NCI-H1694 treated with DMSO at 0.1 percent for 48 hours (cell line): ENCODE results near the gene RPLP2.

Experiments used
- DNase-seq: peaks from one replicate; lab custom pipeline; 2025; lab: John Stamatoyannopoulos, UW

Gene RPLP2

DNA sequence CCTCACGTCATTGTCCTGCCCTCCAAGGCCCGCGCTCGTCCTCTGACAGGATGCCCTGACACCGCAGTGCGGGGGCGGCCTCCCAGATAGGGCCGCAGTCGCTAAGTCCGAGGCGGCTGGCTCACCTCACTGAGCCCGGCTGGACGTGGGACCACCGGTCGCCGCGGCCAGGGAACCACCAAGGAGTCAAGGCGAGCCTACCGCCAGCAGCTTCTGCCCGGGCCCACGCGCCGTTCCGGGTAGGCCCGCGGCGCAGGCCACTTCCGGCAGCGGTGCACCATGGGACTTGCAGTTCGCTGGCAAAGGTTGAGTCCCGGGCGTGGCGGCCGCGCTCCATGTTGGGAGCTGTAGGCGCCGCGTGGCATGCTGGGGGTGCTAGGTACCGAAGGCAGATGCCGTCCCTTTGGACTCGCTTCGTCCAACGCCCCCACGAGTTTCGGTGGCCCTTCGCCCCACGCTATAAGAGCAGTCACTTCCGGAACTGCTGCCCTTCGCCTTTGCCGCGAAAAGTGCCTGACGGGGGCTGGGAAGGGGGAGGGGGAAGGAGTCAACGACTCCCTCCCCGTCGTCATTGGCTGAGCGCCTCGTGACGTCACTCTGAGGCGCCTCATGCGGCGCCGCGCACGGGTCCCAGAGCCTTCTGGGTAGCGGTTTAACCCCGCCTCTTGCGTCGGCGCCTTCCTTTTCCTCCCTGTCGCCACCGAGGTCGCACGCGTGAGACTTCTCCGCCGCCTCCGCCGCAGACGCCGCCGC is at the start of gene RPLP2:
RPLP2 (plus strand) TSS at position 681 of the 753 bp plus-strand sequence. CDS start 268 bp downstream, outside the sequence.
- DNase-seq = peak; percentile 87

- no peak for DNase-seq
Observed at GRCh38 chr11:760236-760635, 49.5 kb upstream of the RPLP2 start.

DNA sequence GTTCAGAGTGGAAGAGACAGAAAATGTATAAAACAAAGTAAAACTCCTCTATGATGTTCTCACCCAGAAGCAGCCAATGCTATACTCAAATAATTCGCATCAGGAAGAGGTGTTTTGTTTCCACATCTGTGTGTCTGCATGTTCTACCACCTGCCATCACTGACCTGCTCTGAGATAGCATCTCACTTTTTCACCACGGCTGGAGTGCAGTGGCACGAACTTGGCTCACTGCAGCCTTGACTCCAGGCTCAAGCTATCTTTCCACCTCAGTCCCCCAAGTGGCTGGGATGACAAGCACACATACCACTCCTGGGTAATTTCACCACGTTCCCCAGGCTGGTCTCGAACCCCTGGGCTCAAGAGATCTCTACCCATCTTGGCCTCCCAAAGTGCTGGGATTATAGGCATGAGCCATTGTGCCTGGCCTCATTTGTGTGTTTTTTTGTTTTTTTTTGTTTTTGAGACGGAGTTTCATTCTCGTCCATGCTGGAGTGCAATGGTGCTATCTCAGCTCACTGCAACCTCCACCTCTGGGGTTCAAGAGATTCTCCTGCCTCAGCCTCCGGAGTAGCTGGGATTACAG is 48.1 kb upstream of the RPLP2 start:
- no peak for DNase-seq

DNA sequence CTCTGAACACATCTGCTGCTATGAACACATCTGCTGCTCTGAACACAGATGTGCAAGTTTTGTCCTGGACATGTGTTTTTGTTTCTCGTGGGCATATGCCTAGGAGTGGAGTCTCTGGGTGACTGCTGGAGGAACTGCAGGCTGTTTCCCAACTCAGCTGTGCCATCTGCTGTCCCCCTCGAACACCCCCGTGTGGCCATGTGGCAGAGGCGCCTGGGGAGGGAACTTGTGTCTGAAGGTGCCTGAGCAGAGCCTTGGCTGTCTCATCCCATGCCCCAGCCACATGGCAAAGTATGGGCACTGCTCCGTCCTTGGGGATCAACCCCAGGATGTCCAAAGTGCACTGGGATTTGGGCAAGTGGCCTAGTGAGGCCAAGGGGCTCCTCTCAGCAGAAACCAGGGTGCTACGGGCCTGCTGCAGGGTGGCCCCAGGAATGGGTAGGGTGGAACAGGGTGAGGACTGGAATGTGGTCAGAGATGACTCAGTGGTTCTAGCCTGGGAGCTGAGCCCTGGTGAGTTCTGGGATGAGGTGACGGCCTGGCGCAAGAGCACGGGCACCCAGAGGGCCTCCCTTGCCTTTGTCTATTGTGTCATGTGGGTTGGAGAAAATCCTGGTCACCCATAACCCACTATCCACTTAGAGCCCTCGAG is 47.2 kb upstream of the RPLP2 start:
- DNase-seq = peak; percentile 85

DNA sequence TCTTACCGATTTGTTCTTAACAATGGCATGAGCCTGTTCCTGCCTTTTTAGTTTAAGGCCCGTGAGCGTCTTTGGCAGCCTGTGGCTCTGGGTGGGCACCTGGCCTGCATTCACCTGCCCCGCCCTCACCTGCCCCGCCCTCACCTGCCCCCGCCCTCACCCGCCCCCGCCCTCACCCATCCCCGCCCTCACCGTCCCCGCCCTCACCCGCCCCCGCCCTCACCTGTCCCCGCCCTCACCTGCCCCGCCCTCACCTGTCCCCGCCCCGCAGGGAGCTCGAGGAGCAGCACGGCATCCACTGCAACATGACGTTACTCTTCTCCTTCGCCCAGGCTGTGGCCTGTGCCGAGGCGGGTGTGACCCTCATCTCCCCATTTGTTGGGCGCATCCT is 46.7 kb upstream of the RPLP2 start:
- DNase-seq = no peak

GRCh38 chr11:763549-764321 is 46.0 kb upstream of the RPLP2 start:
- no peak for DNase-seq

- DNase-seq = peak; percentile 50
Observed at GRCh38 chr11:764322-765024, 45.3 kb upstream of the RPLP2 start.

DNA sequence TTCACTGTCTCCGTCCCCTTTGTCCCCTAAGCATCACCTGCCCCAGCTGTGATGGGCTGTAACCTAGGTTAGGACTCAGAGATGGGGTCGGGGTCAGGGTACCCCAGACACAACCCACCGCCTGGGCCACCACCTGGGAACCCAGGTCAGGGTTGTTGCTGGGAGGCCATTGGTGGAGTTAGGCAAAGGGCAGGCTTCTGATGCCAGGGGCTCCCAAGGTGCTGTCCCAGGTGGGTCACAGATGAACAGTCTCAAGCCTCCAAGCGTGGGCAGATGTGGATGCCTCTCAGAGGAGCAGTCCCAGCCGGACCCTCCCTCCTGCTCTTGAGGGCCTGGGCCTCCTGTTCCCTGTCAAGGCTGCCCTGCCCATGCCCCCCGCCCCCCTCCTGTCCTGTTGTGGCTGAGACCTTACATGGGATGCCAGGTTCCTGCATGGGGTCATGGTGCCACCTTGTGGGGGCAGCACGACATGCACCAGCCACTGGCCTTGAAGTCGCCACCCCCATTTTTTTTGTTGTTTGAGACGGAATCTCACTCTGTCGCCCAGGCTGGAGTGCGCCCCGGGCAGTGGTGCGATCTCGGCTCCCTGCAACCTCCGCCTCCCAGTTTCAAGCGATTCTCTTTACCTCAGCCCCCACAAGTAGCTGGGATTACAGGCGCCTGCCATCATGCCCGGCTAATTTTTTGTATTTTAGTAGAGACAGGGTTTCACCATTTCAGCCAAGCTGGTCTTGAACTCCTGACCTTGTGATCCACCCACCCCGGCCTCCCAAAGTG is 44.6 kb upstream of the RPLP2 start:
- peak; percentile 26 for DNase-seq

GRCh38 chr11:765802-766091 is 44.0 kb upstream of the RPLP2 start:
- no peak for DNase-seq

DNA sequence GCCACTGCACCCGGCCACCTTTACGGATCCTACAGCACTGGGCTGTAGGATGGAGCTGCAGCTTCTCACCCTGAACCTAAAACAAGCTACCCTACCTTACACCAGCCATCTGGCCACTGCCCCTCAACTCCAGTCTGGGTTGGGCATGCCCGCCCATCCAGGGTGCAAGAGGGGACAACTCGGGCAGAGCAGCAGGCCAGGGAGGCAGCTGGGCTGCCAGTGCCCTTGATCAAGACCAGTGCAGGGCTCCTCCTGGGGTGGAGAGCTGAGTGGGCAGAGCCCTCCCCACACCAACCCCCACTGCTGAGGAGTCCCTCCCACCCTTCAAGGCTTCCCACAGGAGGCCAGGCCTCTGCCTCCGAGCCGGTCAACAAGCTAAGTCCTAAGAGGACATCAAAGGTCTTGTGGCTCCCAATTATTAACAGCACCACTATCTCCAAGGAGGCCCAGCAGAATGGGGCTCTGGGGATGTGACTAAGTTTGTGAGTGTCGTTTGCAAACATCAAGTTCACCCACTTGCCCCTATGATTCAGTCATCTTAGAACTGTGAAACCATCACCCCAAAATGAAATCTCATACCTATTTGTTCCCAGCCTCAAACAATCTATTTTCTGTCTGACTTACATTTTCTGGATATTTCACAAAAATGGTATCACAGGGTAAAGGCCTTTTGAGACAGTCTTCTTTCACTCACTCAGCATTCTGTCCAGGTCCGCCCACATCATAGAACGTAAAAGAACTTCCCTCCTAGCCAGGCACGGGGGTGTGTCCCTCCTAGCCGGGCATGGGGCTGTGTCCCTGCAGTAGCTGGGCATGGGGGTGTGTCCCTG is 43.4 kb upstream of the RPLP2 start:
- no peak for DNase-seq

DNA sequence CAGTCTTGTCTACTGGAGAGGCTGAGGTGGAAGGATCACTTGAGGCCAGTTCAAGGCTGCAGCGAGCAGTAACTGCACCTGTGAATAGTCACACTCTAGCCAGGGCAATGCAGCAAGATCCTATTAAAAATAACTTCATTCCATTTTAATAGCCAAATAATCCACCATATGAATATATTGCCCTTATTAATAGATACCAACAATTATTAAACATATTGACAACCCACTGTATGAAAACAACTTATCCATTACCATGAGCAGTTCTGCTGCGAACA is 42.9 kb upstream of the RPLP2 start:
- no peak for DNase-seq

DNA sequence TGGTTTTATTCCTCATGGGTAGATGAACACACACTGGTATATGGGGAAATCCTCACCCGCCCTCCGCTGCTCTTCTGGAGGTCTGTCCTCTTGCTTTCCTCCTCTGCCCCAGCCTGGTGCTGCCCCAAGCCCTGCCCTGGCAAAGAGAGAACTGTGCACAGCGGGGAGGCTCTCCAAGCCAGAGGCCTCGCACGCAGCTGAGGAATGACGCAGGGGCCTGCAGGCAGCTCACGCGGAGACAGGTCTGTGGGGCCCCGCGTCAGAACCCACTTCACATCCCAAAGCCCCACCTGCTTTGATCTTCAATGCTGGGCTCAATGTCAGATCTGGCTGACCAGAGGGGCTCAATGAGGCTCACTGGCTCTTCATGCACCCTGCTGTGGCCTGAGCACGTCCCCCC is 42.5 kb upstream of the RPLP2 start:
- no peak for DNase-seq

DNA sequence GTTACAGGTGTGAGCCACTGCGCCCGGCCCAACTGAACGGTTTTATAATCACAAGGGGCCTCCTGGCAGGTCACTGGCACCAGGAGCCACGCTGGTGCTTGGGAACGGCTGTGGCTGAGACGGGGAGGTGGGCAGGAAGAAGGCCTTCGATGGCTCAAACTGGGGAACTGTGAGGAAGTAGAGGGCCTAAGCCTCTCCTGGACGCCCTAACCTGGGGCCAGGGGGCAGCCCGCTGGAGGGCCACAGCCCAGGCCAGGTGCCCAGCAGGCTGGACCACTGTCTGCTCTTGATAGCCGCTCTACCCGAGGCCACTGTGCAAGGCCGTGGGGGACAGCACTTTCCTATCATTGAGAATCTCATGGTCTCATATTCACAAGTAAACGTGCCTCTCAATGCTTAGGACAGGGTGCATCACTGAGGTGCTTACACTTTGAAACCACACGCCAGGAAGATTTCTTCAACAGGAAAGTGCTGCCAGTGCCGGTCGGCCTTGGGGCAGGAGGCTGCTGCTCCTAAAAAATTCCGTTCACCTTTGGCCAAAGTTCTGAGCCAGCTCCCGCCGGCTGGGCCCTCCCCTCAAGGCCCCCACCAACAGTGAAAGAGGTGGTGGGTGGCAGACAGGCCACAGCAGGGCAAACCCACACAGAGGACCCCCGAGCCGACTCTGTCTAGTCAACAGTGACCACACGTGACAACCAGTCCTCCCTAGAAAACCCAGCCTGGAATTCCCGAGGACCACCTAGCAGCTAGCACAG is 39.7 kb upstream of the RPLP2 start:
- DNase-seq = no peak

DNA sequence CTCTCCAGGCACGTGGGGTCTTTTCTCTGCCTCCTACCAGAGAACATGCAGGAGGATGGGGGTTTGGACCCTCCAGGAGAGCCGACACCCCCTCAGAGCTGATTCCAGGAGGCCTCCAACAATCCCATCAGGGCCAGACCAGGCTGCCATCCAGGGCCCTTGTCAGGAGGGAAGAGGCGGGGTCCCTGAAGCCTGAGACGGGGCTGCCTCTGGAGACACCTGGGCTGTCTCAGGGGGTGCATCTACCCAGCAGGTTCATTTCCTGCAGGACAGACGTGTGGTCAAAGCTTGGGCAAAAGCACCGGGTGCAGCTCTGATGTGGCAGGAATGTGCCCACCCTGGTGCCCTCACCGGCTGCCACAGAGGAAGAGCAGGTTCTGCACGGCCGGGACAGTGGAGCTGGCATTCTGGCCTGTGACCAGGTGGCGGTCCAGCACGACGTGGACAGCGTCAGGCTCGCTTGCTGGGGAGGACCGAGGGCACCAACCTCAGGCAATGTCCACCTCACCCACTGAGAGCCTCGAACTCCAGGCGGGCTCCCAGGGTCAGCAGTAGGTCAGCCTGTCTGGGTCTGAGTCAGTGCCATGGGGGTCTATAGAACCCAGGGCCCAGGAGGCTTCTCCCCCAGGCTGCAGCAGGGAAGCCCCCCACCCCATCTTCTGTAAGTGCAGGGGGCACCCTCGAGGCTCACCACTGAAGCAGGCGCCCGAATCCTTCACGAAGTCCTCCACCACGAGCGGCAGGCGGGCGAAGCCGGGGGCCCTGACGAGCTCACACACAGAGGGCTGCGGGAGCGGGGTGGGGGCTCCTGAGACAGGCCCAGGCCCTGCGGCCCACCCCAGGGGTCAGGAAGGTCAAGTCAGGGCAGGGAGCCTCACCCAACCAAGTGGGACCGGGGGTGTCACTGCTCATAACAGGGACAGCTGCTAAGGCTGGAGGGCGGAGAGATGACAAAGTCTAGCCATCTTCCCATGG is 38.8 kb upstream of the RPLP2 start:
- no peak for DNase-seq

- no peak for DNase-seq
Observed at GRCh38 chr11:771617-772204, 38.1 kb upstream of the RPLP2 start.

DNA sequence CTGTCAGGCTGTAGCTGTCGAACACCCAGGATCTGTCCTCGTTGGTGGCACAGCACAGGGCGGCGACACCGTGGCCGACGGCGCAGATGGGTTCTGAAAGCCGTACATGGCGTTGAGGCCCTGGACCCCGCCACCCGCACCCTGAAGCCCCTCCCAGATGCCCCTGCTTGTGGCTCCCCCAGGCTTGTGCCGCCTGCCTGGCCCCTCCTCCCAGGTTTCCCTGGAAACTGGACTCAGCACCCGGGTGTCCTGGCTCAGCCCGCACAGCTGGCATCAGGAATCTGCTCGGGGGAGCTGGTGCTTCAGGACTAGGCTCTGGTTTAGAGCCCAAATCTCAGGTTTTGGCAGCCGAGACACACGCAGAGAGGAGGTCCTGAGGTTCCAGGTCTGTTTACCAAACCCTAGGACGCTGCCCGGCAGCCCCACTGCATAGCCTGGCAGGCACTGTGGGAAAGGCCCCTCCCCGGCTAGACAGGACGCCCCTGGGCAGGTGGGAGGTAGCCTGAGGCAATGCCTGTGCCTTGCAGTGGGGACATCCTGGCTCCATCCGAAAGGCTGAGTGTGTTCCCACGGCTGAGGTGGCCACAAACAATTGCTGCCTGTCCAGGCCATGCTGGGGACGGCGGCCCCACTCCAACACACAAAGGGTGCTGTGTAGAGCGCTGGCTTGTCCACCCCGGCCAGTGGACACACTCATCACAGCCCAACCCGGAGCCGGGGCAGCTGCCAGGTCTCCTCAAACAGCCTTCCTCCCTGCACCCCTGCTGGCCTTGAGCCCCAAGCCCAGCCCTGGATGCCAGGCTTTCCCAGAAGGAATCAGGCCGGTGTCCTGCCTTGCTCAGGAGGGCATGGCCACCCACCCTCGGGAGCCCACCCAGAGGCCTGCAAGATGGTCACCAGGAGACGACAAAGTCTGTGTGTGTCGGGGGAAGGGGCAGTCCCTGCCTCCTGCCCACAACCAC is 37.1 kb upstream of the RPLP2 start:
- no peak for DNase-seq

- no peak for DNase-seq
Observed at GRCh38 chr11:773425-773824, 36.3 kb upstream of the RPLP2 start.
